GM12878 (cell line): ENCODE data around the gene PIRT.

Experiments
- CEBPB ChIP-seq, 2 experiments: fragments of 150-350 bp in 1 of 2; IDR thresholded peaks; 2 replicates each; pipeline ENCODE4 v1.6.1; 2012 to 2014; ENCODE audit warnings: low read depth in 2 of 2, low read length in 2 of 2, borderline replicate concordance in 1 of 2, inconsistent platforms in 1 of 2
- ETV6 ChIP-seq, 2 experiments: fragments of 450-650 bp in 1 of 2; IDR thresholded peaks in 1 of 2; conservative IDR thresholded peaks in 1 of 2; 2 replicates each; pipeline ENCODE4 v1.6.1; 2014; ENCODE audit warnings: antibody characterized with exemption in 1 of 2, borderline replicate concordance in 1 of 2, low read depth in 1 of 2, mild to moderate bottlenecking in 1 of 2, moderate library complexity in 1 of 2
- EZH2 ChIP-seq: IDR thresholded peaks from 2 replicates; pipeline ENCODE4 v1.6.1; 2012; ENCODE audit warnings: low read depth, mild to moderate bottlenecking, control low read depth, inconsistent platforms, low read length, borderline replicate concordance; ENCODE audit not compliant: control insufficient read depth
- HCFC1 ChIP-seq: fragments of 150-350 bp; IDR thresholded peaks from 2 replicates; pipeline ENCODE4 v1.6.1; 2014; ENCODE audit warnings: low read length
- POLR2A ChIP-seq: IDR thresholded peaks from 2 replicates; pipeline ENCODE4 v1.6.1; 2011; ENCODE audit warnings: low read depth, mild to moderate bottlenecking, low read length
- POLR2AphosphoS5 ChIP-seq: IDR thresholded peaks from 2 replicates; pipeline ENCODE4 v1.6.1; 2011; ENCODE audit warnings: mild to moderate bottlenecking, low read length, inconsistent platforms
- RCOR1 ChIP-seq: conservative IDR thresholded peaks from 2 replicates; pipeline ENCODE4 v1.6.1; 2012; ENCODE audit warnings: low read depth, low read length, improper control_type of control experiment
- RFX5 ChIP-seq: IDR thresholded peaks from 2 replicates; pipeline ENCODE4 v1.6.1; 2011; ENCODE audit warnings: low read depth, low read length, improper control_type of control experiment
- SIX5 ChIP-seq: IDR thresholded peaks from 2 replicates; pipeline ENCODE4 v1.6.1; 2011; ENCODE audit warnings: mild to moderate bottlenecking, low read depth, low read length, moderate library complexity; ENCODE audit not compliant: severe bottlenecking
- STAT1 ChIP-seq: fragments of 450-650 bp; conservative IDR thresholded peaks from 2 replicates; pipeline ENCODE4 v1.6.1; 2014; ENCODE audit warnings: antibody characterized with exemption, mild to moderate bottlenecking
- SUZ12 ChIP-seq: fragments of 200-600 bp; sonication (generic); IDR thresholded peaks from one replicate; pipeline ENCODE4 v1.6.1; 2018; ENCODE audit warnings: antibody characterized with exemption, mild to moderate bottlenecking; ENCODE audit not compliant: unreplicated experiment
- YBX1 ChIP-seq: fragments of 450-650 bp; IDR thresholded peaks from 2 replicates; pipeline ENCODE4 v1.6.1; 2016; ENCODE audit warnings: antibody characterized with exemption
- TF ChIP-seq, protein P1 (sequence below), 3 experiments: IDR thresholded peaks in 2 of 3; conservative IDR thresholded peaks in 1 of 3; 2 replicates each; pipeline ENCODE4 v1.5.1; 2011; ENCODE audit warnings: low read depth in 3 of 3, low read length in 3 of 3, mild to moderate bottlenecking in 3 of 3, control low read depth in 2 of 3, moderate library complexity in 2 of 3, inconsistent platforms in 1 of 3, mixed read lengths in 1 of 3; ENCODE audit not compliant: control insufficient read depth in 2 of 3, insufficient read depth in 1 of 3; ENCODE audit errors: extremely low read depth in 1 of 3
- TF ChIP-seq, protein P2 (sequence below): IDR thresholded peaks from 2 replicates; pipeline ENCODE4 v1.6.1; 2011; ENCODE audit warnings: borderline replicate concordance, low read depth, mild to moderate bottlenecking, moderate library complexity, low read length; ENCODE audit not compliant: insufficient read depth, poor library complexity, severe bottlenecking

GRCh38 chr17:10845388-10845751, 7.5 kb upstream of the PIRT start:
- TF ChIP-seq, protein P1, sequence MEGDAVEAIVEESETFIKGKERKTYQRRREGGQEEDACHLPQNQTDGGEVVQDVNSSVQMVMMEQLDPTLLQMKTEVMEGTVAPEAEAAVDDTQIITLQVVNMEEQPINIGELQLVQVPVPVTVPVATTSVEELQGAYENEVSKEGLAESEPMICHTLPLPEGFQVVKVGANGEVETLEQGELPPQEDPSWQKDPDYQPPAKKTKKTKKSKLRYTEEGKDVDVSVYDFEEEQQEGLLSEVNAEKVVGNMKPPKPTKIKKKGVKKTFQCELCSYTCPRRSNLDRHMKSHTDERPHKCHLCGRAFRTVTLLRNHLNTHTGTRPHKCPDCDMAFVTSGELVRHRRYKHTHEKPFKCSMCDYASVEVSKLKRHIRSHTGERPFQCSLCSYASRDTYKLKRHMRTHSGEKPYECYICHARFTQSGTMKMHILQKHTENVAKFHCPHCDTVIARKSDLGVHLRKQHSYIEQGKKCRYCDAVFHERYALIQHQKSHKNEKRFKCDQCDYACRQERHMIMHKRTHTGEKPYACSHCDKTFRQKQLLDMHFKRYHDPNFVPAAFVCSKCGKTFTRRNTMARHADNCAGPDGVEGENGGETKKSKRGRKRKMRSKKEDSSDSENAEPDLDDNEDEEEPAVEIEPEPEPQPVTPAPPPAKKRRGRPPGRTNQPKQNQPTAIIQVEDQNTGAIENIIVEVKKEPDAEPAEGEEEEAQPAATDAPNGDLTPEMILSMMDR (IDR thresholded peaks at IDR 0.05 in 2 of 3, conservative IDR thresholded peaks at IDR 0.05 in 1 of 3; ENCODE audit: control insufficient read depth in 2 of 3, extremely low read depth in 1 of 3, insufficient read depth in 1 of 3, low read depth in 3 of 3, low read length in 3 of 3) = no peak
- TF ChIP-seq CEBPB (IDR thresholded peaks at IDR 0.05; ENCODE audit: borderline replicate concordance in 1 of 2, low read depth in 2 of 2, low read length in 2 of 2) = no peak
- no peak for TF ChIP-seq RFX5
- no peak for TF ChIP-seq SIX5
- TF ChIP-seq SUZ12 = no peak
- no peak for TF ChIP-seq ETV6 (conservative IDR thresholded peaks at IDR 0.05 in 1 of 2, IDR thresholded peaks at IDR 0.05 in 1 of 2; ENCODE audit: borderline replicate concordance in 1 of 2, low read depth in 1 of 2)
- no peak for TF ChIP-seq HCFC1
- no peak for TF ChIP-seq EZH2
- TF ChIP-seq, protein P2, sequence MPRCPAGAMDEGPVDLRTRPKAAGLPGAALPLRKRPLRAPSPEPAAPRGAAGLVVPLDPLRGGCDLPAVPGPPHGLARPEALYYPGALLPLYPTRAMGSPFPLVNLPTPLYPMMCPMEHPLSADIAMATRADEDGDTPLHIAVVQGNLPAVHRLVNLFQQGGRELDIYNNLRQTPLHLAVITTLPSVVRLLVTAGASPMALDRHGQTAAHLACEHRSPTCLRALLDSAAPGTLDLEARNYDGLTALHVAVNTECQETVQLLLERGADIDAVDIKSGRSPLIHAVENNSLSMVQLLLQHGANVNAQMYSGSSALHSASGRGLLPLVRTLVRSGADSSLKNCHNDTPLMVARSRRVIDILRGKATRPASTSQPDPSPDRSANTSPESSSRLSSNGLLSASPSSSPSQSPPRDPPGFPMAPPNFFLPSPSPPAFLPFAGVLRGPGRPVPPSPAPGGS = no peak
- TF ChIP-seq YBX1 = no peak
- no peak for TF ChIP-seq STAT1
- TF ChIP-seq POLR2A = no peak
- TF ChIP-seq RCOR1 = no peak
- no peak for TF ChIP-seq POLR2AphosphoS5
